Duodenal mucosa (tissue), 2 donors: ENCODE results near the gene C1orf52.
A peak's percentile ranks its signal among the peaks of the same experiment; 100 is the strongest.
"Not testable (repeated sequence)": the region's sequence is repeated elsewhere in the genome, so short reads cannot be mapped to it uniquely, and the experiment has no call there.

Experiments used
- H3K27ac ChIP-seq: one replicate; pipeline ENCODE4 v1.7.0; 2013; ENCODE audit warnings: low read depth, low read length
- H3K27me3 ChIP-seq, 2 donors: one replicate each; pipeline ENCODE4 v1.7.0; 2013; ENCODE audit warnings: low read length in 2 of 2, control low read depth in 1 of 2; ENCODE audit not compliant: insufficient read depth in 2 of 2, control insufficient read depth in 1 of 2
- H3K36me3 ChIP-seq, 2 donors: one replicate each; pipeline ENCODE4 v1.7.0; 2013; ENCODE audit warnings: low read length in 2 of 2, control low read depth in 1 of 2; ENCODE audit not compliant: insufficient read depth in 2 of 2, control insufficient read depth in 1 of 2
- H3K4me1 ChIP-seq, 2 donors: one replicate each; pipeline ENCODE4 v1.7.0; 2013; ENCODE audit warnings: low read length in 2 of 2, control low read depth in 1 of 2; ENCODE audit not compliant: insufficient read depth in 2 of 2, control insufficient read depth in 1 of 2
- H3K4me3 ChIP-seq, 2 donors: one replicate each; pipeline ENCODE4 v1.7.0; 2013; ENCODE audit warnings: low read length in 2 of 2, low read depth in 1 of 2
- H3K9ac ChIP-seq, 2 donors: one replicate each; pipeline ENCODE4 v1.7.0; 2013; ENCODE audit warnings: low read length in 2 of 2, low read depth in 1 of 2
- H3K9me3 ChIP-seq, 2 donors: one replicate each; pipeline ENCODE4 v1.7.0; 2013; ENCODE audit warnings: low read length in 2 of 2, control low read depth in 1 of 2; ENCODE audit not compliant: control insufficient read depth in 1 of 2

The C1orf52 gene

DNA sequence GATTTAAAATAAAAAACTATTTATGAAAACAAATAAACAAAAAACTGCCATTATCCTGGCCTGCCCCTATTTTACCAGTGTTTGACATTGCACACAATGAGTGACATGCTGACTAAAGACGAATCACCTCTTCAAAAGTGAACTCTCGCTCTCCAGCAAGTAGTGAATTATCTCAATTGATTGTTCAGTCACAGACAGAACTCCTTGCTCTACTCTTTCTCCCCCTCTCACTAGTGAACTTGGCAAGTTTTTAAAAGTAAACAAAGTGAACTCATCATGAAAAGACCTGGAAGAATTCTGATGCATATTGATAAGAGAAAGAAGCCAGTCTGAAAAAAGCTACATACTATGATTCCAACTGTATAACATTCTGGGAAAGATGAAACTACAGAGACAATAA, 4.7 kb upstream of the C1orf52 start:
- Histone ChIP-seq H3K4me3 (no peak overlapping the region), H3K27ac (no peak overlapping the region), H3K9me3 (no peaks in the 10 kb centered on the region), H3K36me3 (peaks cover 13 to 22% of the 10 kb centered on the region in 2 donors), H3K4me1 (peaks cover 3 to 11% of the 10 kb centered on the region in 2 donors), H3K9ac (no peak overlapping the region), H3K27me3 (no peaks in the 10 kb centered on the region)

DNA sequence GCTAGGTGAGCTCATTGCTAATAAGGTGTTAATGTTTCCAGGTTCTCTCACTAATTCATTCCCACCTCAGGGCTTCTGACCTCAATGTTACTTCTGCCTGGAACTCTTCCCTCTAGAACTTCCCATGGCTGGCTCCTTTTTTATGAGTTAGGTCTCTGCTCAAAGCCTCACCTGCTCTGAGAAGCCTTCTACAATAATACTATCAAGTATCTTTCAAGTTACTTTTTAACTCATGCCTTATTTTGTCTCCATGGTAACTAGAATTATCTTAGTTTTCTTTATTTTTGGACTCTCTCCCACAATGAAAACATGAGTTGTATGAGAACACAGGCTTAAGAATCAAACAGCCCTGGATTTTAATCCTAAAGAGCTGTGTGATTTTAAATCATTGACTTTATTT, 3.5 kb upstream of the C1orf52 start:
- H3K4me1 ChIP-seq, result peaks cover 9 to 14% of the 10 kb centered on the region in 2 donors
- no peak overlapping the region for H3K9ac ChIP-seq
- H3K9me3 ChIP-seq, result no peaks in the 10 kb centered on the region
- H3K4me3 ChIP-seq, result no peak overlapping the region
- H3K27me3 ChIP-seq, result no peaks in the 10 kb centered on the region
- no peak overlapping the region for H3K27ac ChIP-seq
- H3K36me3 ChIP-seq, result peaks cover 9 to 20% of the 10 kb centered on the region in 2 donors

DNA sequence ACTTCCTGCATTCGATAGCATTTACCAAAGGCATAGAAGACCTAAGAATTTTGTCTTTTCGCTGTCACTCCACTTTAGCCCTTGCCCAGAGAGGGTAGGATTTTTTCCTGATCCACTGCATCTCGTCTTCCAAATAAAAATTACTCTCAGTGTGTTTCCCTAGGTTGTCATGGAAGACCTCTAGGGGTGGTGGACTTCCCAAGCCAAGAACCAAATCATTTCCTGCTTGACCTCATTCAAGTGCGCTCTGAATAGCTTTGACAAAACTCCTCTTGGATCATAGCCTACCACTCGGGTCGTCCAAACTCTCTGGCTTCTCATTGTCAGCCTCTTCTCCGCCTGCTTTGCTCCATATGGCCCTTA, 431 bp upstream of the C1orf52 start:
- H3K27me3 ChIP-seq, result no peaks in the 10 kb centered on the region
- peaks cover 23 to 26% of the 10 kb centered on the region in 2 donors for H3K4me1 ChIP-seq
- H3K4me3 ChIP-seq, result peak overlapping the region; percentile 80 to 93
- peak overlapping the region; percentile 57 for H3K27ac ChIP-seq
- H3K9ac ChIP-seq, result peak overlapping the region; percentile 43 to 80
- peaks cover 0 to 19% of the 10 kb centered on the region in 2 donors for H3K36me3 ChIP-seq
- no peaks in the 10 kb centered on the region for H3K9me3 ChIP-seq

DNA sequence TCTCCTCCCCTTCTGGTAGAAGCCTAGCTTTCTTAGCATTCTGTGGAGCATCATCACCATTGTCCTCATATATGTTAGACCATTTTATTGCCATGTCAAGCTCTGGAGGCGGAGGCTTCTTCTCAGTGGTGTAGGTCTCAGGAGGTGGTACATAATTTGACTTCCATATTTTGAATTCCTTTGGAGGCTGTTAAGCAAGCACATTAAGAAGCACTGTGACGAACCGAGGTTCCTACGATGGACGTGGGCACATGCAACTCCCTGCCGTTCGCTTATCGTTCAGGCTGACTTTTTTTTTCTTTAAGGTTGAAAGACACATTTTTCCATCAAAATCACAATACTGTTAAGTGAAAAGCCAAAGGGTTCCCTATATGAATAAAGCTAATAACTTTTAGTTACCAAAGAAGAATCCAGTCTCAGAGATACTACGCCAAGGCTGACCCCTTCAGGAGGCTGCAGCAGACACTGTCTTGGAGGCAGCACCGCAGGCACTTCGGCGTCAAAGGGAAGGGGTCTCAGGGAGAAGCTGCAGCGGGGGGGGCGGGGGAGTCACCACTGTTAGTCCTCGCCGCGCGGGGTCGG, 835 bp downstream of the C1orf52 start:
- H3K27ac ChIP-seq, result no peak overlapping the region
- peaks cover 0 to 22% of the 10 kb centered on the region in 2 donors for H3K36me3 ChIP-seq
- peak overlapping the region; percentile 44 to 80 for H3K9ac ChIP-seq
- H3K4me3 ChIP-seq, result peak overlapping the region; percentile 80 to 93
- no peaks in the 10 kb centered on the region for H3K27me3 ChIP-seq
- peaks cover 23 to 26% of the 10 kb centered on the region in 2 donors for H3K4me1 ChIP-seq
- H3K9me3 ChIP-seq, result no peaks in the 10 kb centered on the region

DNA sequence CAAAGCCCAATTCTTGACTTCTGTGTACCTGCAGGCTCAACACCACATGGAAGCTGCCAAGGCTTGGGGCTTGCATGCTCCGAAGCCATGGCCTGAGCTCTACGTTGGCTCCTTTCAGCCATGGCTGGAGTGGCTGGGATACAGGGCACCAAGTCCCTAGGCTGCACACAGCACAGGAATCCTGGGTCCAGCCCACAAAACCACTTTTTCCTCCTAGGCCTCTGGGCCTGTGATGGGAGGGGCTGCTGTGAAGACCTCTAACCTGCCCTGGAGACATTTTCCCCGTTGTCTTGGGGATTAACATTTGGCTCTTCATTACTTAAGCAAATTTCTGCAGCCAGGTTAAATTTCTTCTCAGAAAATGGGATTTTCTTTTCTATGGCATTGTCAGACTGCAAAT, 10.4 kb downstream of the C1orf52 start:
- H3K27me3 ChIP-seq, H3K27ac ChIP-seq, H3K4me1 ChIP-seq, H3K9ac ChIP-seq, H3K4me3 ChIP-seq, H3K9me3 ChIP-seq: not testable (repeated sequence)
- peaks cover 0 to 26% of the 10 kb centered on the region in 2 donors for H3K36me3 ChIP-seq

DNA sequence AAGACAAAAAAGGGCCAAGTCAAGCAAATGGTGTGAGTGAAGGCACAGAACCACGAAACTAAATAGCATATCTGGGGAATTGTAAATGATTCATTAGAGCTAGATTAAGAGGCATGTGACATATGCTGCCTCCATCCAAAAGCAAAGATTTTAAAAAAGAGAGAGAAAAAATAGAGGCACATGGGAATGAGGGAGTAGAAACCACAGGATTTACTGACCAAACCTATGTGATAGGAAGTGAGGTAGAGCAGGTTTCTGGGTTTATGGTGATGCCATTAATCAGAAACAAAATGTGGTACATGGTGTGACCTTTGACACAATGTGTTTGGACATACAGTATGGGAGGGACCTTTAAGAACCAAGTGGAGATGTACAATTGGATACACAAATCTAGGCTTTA, 13.6 kb downstream of the C1orf52 start:
- H3K36me3 ChIP-seq, result peaks cover 0 to 7% of the 10 kb centered on the region in 2 donors
- no peak overlapping the region for H3K9ac ChIP-seq
- no peak overlapping the region for H3K4me3 ChIP-seq
- no peaks in the 10 kb centered on the region for H3K27me3 ChIP-seq
- H3K27ac ChIP-seq, result no peak overlapping the region
- no peaks in the 10 kb centered on the region for H3K4me1 ChIP-seq
- no peaks in the 10 kb centered on the region for H3K9me3 ChIP-seq

DNA sequence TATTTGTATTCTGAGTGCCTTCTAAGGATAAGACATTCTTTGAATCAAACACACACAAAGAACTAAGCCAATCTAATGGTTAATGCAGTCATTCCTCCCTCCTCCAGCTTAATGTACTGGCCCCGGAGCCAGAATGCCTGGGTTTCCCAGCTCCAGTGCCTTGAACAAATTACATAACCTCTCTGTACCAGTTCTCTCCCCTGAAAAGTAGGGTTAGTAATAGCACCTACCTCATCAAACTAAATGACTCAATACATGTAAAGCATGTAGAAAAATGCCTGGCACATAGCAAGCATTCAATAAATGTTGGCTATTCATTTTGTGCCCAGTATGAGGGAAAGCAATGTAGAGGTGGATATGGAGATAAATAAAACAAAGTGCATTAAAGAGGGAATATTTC, 14.0 kb downstream of the C1orf52 start:
- Histone ChIP-seq H3K4me1 (no peaks in the 10 kb centered on the region), H3K4me3 (no peak overlapping the region), H3K9me3 (no peaks in the 10 kb centered on the region), H3K27ac (no peak overlapping the region), H3K27me3 (no peaks in the 10 kb centered on the region), H3K9ac (no peak overlapping the region), H3K36me3 (peaks cover 0 to 3% of the 10 kb centered on the region in 2 donors)

DNA sequence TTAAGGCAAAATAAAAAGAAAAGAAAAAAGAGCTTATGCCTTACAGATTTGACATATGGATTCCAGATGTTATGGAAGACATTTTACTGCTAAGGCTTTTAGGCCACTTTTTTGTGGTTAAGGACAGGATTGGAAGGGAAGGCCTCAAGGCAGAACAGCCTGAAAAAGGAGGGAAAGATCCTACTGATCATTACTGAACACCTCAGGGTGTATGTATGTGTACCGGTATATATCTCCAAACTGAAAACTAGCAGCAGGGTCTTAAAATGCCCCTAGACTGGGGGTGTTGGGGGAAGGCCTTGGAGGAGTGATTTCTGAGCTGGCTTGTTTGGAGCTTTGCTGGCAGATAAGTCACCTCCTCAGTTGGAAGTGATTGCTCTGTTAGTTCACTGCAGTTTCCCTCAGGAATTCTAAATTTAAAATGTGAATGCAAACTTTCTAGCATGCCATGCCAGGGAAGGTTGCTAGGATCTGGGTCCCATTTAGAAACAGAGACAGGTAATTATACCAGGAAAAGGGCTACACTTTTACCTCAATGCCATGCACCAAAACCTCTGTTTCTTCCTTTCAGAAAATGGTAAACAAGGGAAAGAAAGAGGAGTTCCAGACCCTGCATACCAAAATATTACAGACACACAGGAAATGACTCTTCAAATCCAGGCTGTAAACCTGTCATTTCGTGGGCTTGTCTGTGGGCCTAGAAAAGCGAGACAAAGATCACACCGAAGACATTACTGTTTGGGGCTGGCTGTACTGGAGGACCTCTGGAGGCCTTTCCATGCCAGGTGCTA, 15.0 kb downstream of the C1orf52 start:
- no peak overlapping the region for H3K27ac ChIP-seq
- H3K4me3 ChIP-seq, result no peak overlapping the region
- no peaks in the 10 kb centered on the region for H3K36me3 ChIP-seq
- no peak overlapping the region for H3K9ac ChIP-seq
- H3K27me3 ChIP-seq, result no peaks in the 10 kb centered on the region
- no peaks in the 10 kb centered on the region for H3K9me3 ChIP-seq
- no peaks in the 10 kb centered on the region for H3K4me1 ChIP-seq

DNA sequence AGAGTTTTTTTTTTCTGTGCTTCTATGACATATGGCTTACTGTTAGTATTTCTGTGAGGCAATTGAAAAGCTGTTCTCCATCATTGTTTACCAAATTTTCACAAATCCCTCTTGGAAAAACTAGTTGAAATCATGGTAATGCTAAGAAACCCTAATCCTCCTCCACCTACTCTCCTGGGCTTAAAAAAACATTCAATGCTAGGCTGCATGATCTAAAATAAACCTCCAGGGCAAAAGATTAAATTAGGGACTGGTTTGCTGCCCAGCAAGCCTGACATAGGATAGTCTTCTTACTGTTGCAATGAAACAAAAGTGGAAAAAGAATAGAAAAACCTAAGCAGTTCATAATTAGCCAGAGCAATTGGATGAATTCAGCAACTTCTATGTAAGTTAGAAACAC, 16.1 kb downstream of the C1orf52 start:
- H3K27ac ChIP-seq, result no peak overlapping the region
- no peaks in the 10 kb centered on the region for H3K4me1 ChIP-seq
- no peak overlapping the region for H3K9ac ChIP-seq
- H3K27me3 ChIP-seq, result no peaks in the 10 kb centered on the region
- no peaks in the 10 kb centered on the region for H3K36me3 ChIP-seq
- no peak overlapping the region for H3K4me3 ChIP-seq
- no peaks in the 10 kb centered on the region for H3K9me3 ChIP-seq

DNA sequence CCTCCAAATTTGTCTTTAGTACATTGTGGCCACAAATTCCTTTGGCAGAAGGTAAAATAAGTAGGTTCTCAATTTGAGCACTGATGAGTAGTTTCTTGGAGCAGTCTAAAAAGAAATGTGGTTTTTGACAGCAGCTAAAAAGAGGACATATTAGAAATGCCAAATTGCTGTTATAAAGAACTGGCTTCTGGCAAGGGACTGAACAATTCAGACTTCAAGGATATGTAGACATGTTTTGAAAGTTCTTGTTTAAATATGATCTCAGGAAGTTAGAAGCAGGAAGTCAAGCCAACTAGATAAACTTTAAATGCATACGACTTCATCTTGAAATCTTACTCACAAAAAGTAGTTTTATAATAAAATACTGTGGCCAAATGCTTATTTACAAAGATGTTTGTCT, 18.8 kb downstream of the C1orf52 start:
- Histone ChIP-seq H3K36me3 (no peaks in the 10 kb centered on the region), H3K9me3 (no peaks in the 10 kb centered on the region), H3K27ac (no peak overlapping the region), H3K9ac (no peak overlapping the region), H3K4me3 (no peak overlapping the region), H3K27me3 (no peaks in the 10 kb centered on the region), H3K4me1 (no peaks in the 10 kb centered on the region)
